HUES64 (cell line): ENCODE results near the gene IPO9.

Experiments
- H3K27ac ChIP-seq: 2 replicates; pipeline ENCODE4 v1.7.0; 2013; ENCODE audit warnings: low read depth, low read length, inconsistent platforms
- H3K27me3 ChIP-seq: 2 replicates; pipeline ENCODE4 v1.6.1; 2013; ENCODE audit warnings: mild to moderate bottlenecking, low read length; ENCODE audit not compliant: insufficient read depth
- H3K36me3 ChIP-seq: 2 replicates; pipeline ENCODE4 v1.6.1; 2013; ENCODE audit warnings: mild to moderate bottlenecking, low read length; ENCODE audit not compliant: insufficient read depth
- H3K4me1 ChIP-seq: 2 replicates; pipeline ENCODE4 v1.6.1; 2013; ENCODE audit warnings: mild to moderate bottlenecking, low read length, moderate library complexity; ENCODE audit not compliant: insufficient read depth
- H3K4me3 ChIP-seq: 2 replicates; pipeline ENCODE4 v1.5.1; 2013; ENCODE audit warnings: mild to moderate bottlenecking, low read length, moderate library complexity
- H3K9ac ChIP-seq: 2 replicates; pipeline ENCODE4 v1.6.1; 2013; ENCODE audit warnings: mild to moderate bottlenecking, low read depth, low read length
- H3K9me3 ChIP-seq: 2 replicates; pipeline ENCODE4 v1.6.1; 2013; ENCODE audit warnings: low read depth, low read length; ENCODE audit not compliant: insufficient read depth
- WGBS: fragments of 150-250, 120-280 bp; methylation state at CpG from one replicate; pipeline ENCODE4 v1.1.7; 2013; ENCODE audit warnings: missing lambda C conversion rate; 5-methylcytosine and 5-hydroxymethylcytosine counted together

The IPO9 gene

GRCh38 chr1:201914456-201915235, 85.7 kb downstream of the IPO9 start:
- no peaks in the 10 kb centered on the region for H3K36me3 ChIP-seq
- H3K27ac ChIP-seq = no peak overlapping the region
- peaks cover 5% of the 10 kb centered on the region; the same call in 1 of the 2 replicates for H3K4me1 ChIP-seq
- WGBS = 91% methylated on average over 13 of the region's 14 CpGs
- no peaks in the 10 kb centered on the region for H3K27me3 ChIP-seq
- H3K9me3 ChIP-seq = no peaks in the 10 kb centered on the region
- no peak overlapping the region for H3K4me3 ChIP-seq
- H3K9ac ChIP-seq = no peak overlapping the region

DNA sequence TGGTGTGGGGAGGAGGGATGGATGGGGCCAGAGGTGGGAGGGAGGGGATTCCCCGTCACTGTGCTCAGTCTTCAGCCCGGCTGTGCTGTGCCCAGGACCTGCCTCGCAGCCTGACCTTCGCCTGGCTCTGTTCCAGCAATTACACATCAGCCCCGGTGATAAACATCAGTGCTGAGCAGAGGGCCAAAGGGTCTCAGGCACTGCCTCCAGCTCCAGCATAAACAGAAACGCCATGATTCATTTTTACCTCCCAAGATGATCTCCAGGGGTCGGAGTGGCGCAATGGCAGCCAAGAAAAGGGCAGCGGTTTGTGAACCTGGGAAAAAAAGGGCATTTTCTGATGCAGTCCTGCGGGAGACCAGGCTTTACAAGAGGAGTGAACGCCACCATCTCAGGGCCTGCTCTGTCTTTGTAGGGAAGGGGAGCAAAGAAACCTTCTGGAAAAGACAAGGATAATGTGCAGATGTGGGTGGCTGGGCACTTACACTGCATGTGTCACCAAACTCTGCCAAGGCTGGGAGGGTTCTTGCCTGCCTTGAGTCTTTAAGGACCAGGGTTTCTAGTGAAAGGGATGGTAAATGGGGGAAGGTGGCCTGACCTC, 87.8 kb downstream of the IPO9 start:
- no peak overlapping the region for H3K4me3 ChIP-seq
- no peak overlapping the region for H3K9ac ChIP-seq
- H3K27ac ChIP-seq = no peak overlapping the region
- WGBS = 88% methylated on average over 11 of the region's 11 CpGs
- no peaks in the 10 kb centered on the region for H3K27me3 ChIP-seq
- peaks cover 2% of the 10 kb centered on the region; the same call in 1 of the 2 replicates for H3K4me1 ChIP-seq
- H3K9me3 ChIP-seq = no peaks in the 10 kb centered on the region
- H3K36me3 ChIP-seq = no peaks in the 10 kb centered on the region

GRCh38 chr1:201917362-201918033, 88.5 kb downstream of the IPO9 start:
- Histone ChIP-seq H3K27ac (no peak overlapping the region), H3K9ac (no peak overlapping the region), H3K4me3 (no peak overlapping the region), H3K36me3 (no peaks in the 10 kb centered on the region), H3K4me1 (no peaks in the 10 kb centered on the region), H3K27me3 (no peaks in the 10 kb centered on the region), H3K9me3 (no peaks in the 10 kb centered on the region)
- WGBS = 90% methylated on average over 7 of the region's 7 CpGs

DNA sequence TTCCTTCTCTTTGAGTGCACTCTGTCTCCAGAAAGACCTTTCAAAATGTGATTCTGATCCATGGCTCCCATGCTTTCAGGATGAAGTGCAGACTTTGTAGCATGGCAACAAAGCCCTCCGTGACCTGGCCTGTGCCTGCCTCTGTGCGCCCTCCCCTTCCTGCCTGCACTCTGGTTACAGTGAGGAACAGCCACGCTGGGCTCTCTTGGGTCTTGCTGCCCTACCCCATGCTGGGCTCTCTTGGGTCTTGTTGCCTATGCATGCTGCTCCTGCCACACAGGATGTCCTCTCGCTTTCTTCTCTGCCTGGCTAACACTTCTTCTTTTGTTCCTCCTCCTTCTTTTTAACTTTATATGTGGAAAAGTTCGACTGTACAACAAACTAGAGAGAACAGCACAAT, 89.4 kb downstream of the IPO9 start:
- Histone ChIP-seq H3K27ac (no peak overlapping the region), H3K36me3 (no peaks in the 10 kb centered on the region), H3K9ac (no peak overlapping the region), H3K4me3 (no peak overlapping the region), H3K9me3 (no peaks in the 10 kb centered on the region), H3K27me3 (no peaks in the 10 kb centered on the region), H3K4me1 (no peaks in the 10 kb centered on the region)
- 83% methylated on average over 5 of the region's 5 CpGs for WGBS

DNA sequence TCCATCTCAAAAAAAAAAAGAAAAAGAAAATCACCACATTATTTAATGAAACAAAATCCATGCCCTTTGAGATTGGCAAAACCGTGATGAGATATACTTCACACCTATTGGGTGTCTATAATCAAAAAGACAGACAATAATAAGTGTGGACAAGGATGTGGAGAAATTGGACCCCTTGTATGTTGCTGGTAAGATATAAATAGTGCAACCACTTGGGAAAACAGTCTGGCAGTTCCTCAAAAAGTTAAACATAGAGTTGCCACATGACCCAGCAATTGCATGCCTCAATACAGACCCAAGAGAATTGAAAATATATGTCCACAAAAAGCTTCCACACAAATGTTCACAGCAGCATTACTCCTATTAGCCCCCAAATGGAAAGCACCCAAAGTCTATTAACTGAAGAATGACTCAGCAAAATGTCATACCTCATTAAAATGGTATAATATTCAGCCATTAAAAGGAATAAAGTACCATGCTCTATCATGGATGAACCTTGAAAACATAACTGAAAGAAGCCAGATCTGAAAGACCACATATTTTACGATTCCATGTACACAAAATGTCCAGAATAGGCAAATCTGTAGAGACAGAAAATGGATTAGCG, 93.1 kb downstream of the IPO9 start:
- WGBS = 97% methylated on average over 2 of the region's 3 CpGs
- no peaks in the 10 kb centered on the region for H3K4me1 ChIP-seq
- no peak overlapping the region for H3K4me3 ChIP-seq
- H3K9ac ChIP-seq = no peak overlapping the region
- H3K27me3 ChIP-seq = no peaks in the 10 kb centered on the region
- no peak overlapping the region for H3K27ac ChIP-seq
- H3K9me3 ChIP-seq = no peaks in the 10 kb centered on the region
- no peaks in the 10 kb centered on the region for H3K36me3 ChIP-seq

DNA sequence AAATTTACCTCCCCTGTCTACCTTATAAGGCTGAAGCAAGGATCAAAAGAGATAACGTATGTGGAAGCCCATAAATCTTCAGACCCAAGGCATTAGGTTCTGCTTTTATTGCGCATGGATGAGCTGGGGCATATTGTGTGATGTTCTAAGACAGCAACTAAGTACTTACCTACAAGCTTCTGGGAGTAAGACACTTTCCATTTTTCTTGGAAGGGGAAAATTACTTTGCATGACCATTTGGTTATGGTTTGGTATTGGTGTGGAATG, 96.3 kb downstream of the IPO9 start:
- Histone ChIP-seq H3K27ac (no peak overlapping the region), H3K9ac (no peak overlapping the region), H3K4me1 (no peaks in the 10 kb centered on the region), H3K4me3 (no peak overlapping the region), H3K27me3 (no peaks in the 10 kb centered on the region), H3K9me3 (no peaks in the 10 kb centered on the region), H3K36me3 (no peaks in the 10 kb centered on the region)
- 89% methylated on average over 2 of the region's 2 CpGs for WGBS

DNA sequence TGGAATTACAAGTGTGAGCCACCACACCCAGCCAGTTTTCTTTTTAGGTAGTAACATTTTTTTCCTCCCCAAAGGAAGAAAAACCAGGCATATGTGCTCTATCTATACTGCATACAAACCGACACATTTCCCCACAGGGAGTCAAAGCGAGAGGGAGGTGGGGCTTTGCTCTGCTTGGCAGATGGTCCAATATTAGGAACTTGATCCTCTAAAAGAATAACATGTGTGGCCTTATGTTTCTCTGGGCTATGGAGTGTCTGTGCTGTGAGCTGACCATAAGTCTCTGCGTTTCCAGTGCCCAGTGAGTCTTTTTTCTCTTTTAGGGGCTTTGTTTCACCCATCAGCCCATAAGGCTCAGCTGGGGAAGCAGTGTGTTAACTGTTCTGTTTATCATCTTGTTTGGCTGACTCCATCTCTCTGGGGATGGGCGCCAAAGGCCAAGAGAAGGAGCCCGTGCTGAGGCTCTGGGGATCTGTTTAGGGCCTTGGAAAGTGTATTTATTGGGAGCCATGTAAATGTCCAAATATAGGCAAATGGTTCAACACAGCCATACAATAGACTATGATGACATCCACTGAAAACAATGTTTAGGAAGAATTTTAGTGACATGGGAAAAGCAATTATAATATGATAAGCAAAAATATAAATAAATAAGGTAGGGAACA, 97.2 kb downstream of the IPO9 start:
- 90% methylated on average over 5 of the region's 5 CpGs for WGBS
- H3K27me3 ChIP-seq = no peaks in the 10 kb centered on the region
- H3K4me1 ChIP-seq = no peaks in the 10 kb centered on the region
- H3K36me3 ChIP-seq = no peaks in the 10 kb centered on the region
- H3K9me3 ChIP-seq = no peaks in the 10 kb centered on the region
- H3K4me3 ChIP-seq = no peak overlapping the region
- H3K9ac ChIP-seq = no peak overlapping the region
- H3K27ac ChIP-seq = no peak overlapping the region

DNA sequence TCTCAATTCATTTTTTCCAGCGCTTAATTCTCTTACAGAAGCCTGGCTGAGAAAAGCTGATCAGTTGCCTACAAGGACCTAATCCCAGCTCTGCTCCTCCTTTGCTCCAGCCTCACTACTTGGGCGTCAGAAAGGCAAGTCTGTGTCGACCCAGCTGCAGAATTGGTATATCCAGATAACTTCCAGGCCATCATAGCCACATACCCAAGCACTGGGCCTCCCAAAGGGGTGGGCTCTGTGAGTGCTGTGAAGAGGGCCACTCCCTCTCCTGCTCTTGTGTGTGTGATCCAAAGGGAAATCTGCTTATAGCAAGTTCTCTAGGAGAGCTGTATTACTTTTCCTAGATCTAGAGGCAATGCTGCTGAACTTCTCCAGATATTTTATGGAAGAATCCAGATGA, 99.3 kb downstream of the IPO9 start:
- Histone ChIP-seq H3K4me3 (no peak overlapping the region), H3K36me3 (no peaks in the 10 kb centered on the region), H3K9me3 (no peaks in the 10 kb centered on the region), H3K4me1 (no peaks in the 10 kb centered on the region), H3K27ac (no peak overlapping the region), H3K9ac (no peak overlapping the region), H3K27me3 (no peaks in the 10 kb centered on the region)
- WGBS = 97% methylated on average over 3 of the region's 3 CpGs

DNA sequence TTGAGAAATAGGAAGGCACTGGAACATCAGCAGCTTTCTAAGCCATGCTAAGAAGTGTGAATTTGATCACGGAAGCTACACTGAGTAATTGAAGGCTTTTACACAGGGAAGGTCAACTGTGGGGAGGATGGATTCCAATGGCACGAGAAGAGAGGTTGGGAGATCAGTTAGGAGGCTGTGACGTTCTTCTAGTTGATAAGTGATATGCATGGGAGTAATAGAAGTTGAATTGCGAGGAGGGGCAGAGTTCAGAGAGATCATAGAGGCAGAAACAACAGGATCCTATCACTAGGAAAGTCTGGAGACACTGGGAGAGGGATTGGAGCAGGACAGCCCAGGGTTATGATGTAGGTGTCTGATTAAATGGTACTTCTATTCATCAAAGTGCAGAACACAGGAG, 101.2 kb downstream of the IPO9 start:
- 85% methylated on average over 4 of the region's 4 CpGs for WGBS
- H3K27ac ChIP-seq = no peak overlapping the region
- no peak overlapping the region for H3K9ac ChIP-seq
- no peak overlapping the region for H3K4me3 ChIP-seq
- no peaks in the 10 kb centered on the region for H3K9me3 ChIP-seq
- H3K36me3 ChIP-seq = no peaks in the 10 kb centered on the region
- H3K27me3 ChIP-seq = no peaks in the 10 kb centered on the region
- no peaks in the 10 kb centered on the region for H3K4me1 ChIP-seq

- Histone ChIP-seq H3K36me3 (no peaks in the 10 kb centered on the region), H3K4me1 (no peaks in the 10 kb centered on the region), H3K27me3 (no peaks in the 10 kb centered on the region), H3K4me3 (no peak overlapping the region), H3K9me3 (no peaks in the 10 kb centered on the region), H3K27ac (no peak overlapping the region), H3K9ac (no peak overlapping the region)
- WGBS = 88% methylated on average over 5 of the region's 5 CpGs
These were observed 101.8 kb downstream of the IPO9 start for GRCh38 chr1:201930803-201931202.
